ENCODE data around the gene WDR53.

The WDR53 gene

GRCh38 chr3:196506687-196507086, 61.7 kb downstream of the WDR53 start:
- TF ChIP-seq CTCF (IDR thresholded peaks at IDR 0.05; ENCODE audit: low read depth, low read length, missing control alignments), result no peak
- in situ Hi-C loops (cut with HindIII; ENCODE audit: low sequenced_read_pairs), result no loop called here
- H3K4me3 ChIP-seq (ENCODE audit: low read depth, low read length), result no peak overlapping the region
- DNase-seq (ENCODE audit: low read depth), result no peak

- DNase-seq (ENCODE audit: low read depth), result no peak
- in situ Hi-C loops (cut with HindIII; ENCODE audit: low sequenced_read_pairs), result no loop called here
- no peak for TF ChIP-seq CTCF (IDR thresholded peaks at IDR 0.05; ENCODE audit: low read depth, low read length, missing control alignments)
- no peak overlapping the region for H3K4me3 ChIP-seq (ENCODE audit: low read depth, low read length)
Observed at GRCh38 chr3:196504556-196504955, 63.8 kb downstream of the WDR53 start.

Data from astrocyte of the cerebellum (primary cell).